ENCODE results near the gene ADGRE3. TPM values are rescaled to one million over a fixed set of nuclear protein-coding genes. Genes with fewer than 3 reads are reported as not detected.

The ADGRE3 gene
- total RNA-seq, 4 donors from 2014 or later, result not detected

DNA sequence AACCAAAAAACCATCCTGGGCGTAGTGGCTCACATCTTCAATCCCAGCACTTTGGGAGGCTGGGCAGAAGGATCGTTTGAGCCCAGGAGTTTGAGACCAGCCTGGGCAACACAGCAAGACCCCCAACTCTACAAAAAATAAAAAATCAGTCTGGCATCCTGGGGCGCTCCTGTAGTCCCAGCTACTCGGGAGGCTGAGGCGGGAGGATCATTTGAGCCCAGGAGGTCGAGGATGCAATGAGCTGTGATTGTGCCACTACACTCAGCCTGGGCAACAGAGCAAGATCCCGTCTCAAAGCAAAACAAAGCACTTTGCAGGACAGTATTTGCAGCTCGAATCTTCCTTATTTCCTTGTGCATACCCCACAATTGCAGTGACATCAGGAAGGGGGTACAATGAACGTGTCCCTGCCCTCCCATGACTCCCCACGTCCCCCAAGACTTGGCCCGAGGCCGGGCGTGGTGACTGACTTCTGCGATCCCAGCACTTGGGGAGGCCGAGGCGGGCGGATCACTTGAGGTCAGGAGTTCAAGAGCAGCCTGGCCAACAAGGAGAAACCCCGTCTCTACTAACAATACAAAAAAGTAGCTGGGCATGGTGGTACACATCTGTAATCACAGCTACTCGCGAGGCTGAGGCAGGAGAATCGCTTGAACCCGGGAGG, 103.6 kb downstream of the ADGRE3 start:
- TF ChIP-seq POLR2AphosphoS5 (IDR thresholded peaks at IDR 0.05) (no peak), POLR2A (IDR thresholded peaks at IDR 0.05) (no peak)
- no peaks in the 10 kb centered on the region for H3K9me3 ChIP-seq
- H3K27me3 ChIP-seq, result no peaks in the 10 kb centered on the region
- peaks cover 0 to 6% (median 1%) of the 10 kb centered on the region in 4 donors for H3K36me3 ChIP-seq
- peaks cover 16 to 49% (median 33%) of the 10 kb centered on the region in 4 donors for H3K4me1 ChIP-seq
- intact Hi-C loops (cut with DNase I; ENCODE audit: low total_unique reads), result no loop called here
- no peak for DNase-seq
- WGBS, 2 donors (ENCODE audit: low coverage in 1 of 2), result 21 to 40% methylated on average over 5 to 22 of the region's 22 CpGs
- peak overlapping the region; percentile 83 to 93 (median 86) for H3K4me3 ChIP-seq
- in situ Hi-C loops (cut with MboI; ENCODE audit: low pct_ligation_motif_present in 1 of 4, low pct_unique_long_range_greater_than_20kb in 1 of 4, low sequenced_read_pairs in 3 of 4), result loop anchor here (10.0 to 25.0 kb wide), 3 partner anchors 114 to 324 kb away; partner anchors contain the start of gene OR7A17 (in 1 of the 4)
- H3K27ac ChIP-seq, result peak overlapping the region; percentile 84 to 88 (median 85)

Small RNA genes lying within 50 kb of the gene (small RNA-seq; reads per million reads assigned to genes)
- gene AC022149.2, result 0 reads per million in 4 donors
- 0 reads per million in 4 donors for gene RN7SL842P

Other genes starting within 250 kb of the ADGRE3 start
- 100 to 1,000 TPM in 1 of 4 donors, 10 to 100 TPM in 3; 29.1 to 129 (median 55.0) TPM for gene PKN1, start 241.5 kb downstream of the ADGRE3 start, total RNA-seq
- gene PTGER1, start 199.5 kb downstream of the ADGRE3 start, total RNA-seq, result 1 to 10 TPM in 2 of 4 donors, not detected in 2; 1.1 to 1.2 TPM
- 100 to 1,000 TPM; 295 to 569 (median 362) TPM for gene GIPC1, start 178.7 kb downstream of the ADGRE3 start, total RNA-seq
- 100 to 1,000 TPM in 2 of 4 donors, 10 to 100 TPM in 2; 20.3 to 111 (median 93.8) TPM for gene DNAJB1, start 156.4 kb downstream of the ADGRE3 start, total RNA-seq
- gene TECR, start 145.2 kb downstream of the ADGRE3 start, total RNA-seq, result 100 to 1,000 TPM in 1 of 4 donors, 10 to 100 TPM in 3; 36.6 to 145 (median 69.3) TPM
- gene NDUFB7, start 102.8 kb downstream of the ADGRE3 start, total RNA-seq, result 100 to 1,000 TPM; 380 to 710 (median 454) TPM
- gene CLEC17A, start 91.8 kb downstream of the ADGRE3 start, total RNA-seq, result 1 to 10 TPM in 1 of 4 donors, under 1 TPM in 1, not detected in 2; 0.41 to 4.9 TPM
- 10 to 100 TPM; 10.1 to 31.4 (median 16.1) TPM for gene ZNF333, start 15.2 kb upstream of the ADGRE3 start, total RNA-seq
- gene ADGRE2, start 103.7 kb upstream of the ADGRE3 start, total RNA-seq, result 1 to 10 TPM in 3 of 4 donors, under 1 TPM in 1; 1.00 to 3.3 (median 1.8) TPM
- not detected for gene OR7A5, start 160.3 kb upstream of the ADGRE3 start, total RNA-seq
- gene OR7C1, start 160.3 kb upstream of the ADGRE3 start, total RNA-seq, result under 1 TPM in 1 of 4 donors, not detected in 3; under 0.01 TPM
- not detected for gene OR7A10, start 174.1 kb upstream of the ADGRE3 start, total RNA-seq
- gene OR7A17, start 211.3 kb upstream of the ADGRE3 start, total RNA-seq, result not detected

Measured in transverse colon (tissue), 4 donors.